Body of pancreas (tissue), 4 donors: ENCODE measurements around the gene ZNF512B. TPM values are rescaled to one million over a fixed set of nuclear protein-coding genes. Genes with fewer than 3 reads are reported as not detected.

Experiments used
- ATAC-seq: fragments of 150-250 bp; one replicate; pipeline ENCODE4 v1.9.1; 2016
- DNase-seq, 4 donors: peaks; one replicate each; pipeline ENCODE4 v3.0.0-alpha.2; 2019
- H3K27ac ChIP-seq, 4 donors: fragments of 200-600 bp; sonication (generic); 1 replicate in 3 of 4; 2 replicates in 1 of 4; pipeline versions ENCODE4 v1.5.1 to v1.6.1; 2016 to 2019; ENCODE audit warnings: mild to moderate bottlenecking in 1 of 4, mixed read lengths in 1 of 4, moderate library complexity in 1 of 4
- H3K27me3 ChIP-seq, 2 donors: fragments of 200-600 bp; sonication (generic); one replicate each; pipeline ENCODE4 v1.6.0; 2016; ENCODE audit warnings: mild to moderate bottlenecking in 1 of 2
- H3K36me3 ChIP-seq, 2 donors: fragments of 200-600 bp; sonication (generic); replicated peaks in 1 of 2; 2 replicates each; pipeline ENCODE4 v1.5.1; 2016; ENCODE audit warnings: low read depth in 2 of 2; ENCODE audit not compliant: insufficient read depth in 1 of 2
- H3K4me1 ChIP-seq: fragments of 200-600 bp; sonication (generic); one replicate; pipeline ENCODE4 v1.6.0; 2016
- H3K4me3 ChIP-seq, 2 donors: fragments of 200-600 bp; sonication (generic); 1 replicate in 1 of 2; 2 replicates in 1 of 2; pipeline ENCODE4 v1.5.1; 2016 to 2019
- H3K9me3 ChIP-seq, 3 donors: fragments of 200-600 bp; sonication (generic); 1 replicate in 2 of 3; 2 replicates in 1 of 3; pipeline ENCODE4 v1.5.1; 2016
- CTCF ChIP-seq, 7 experiments: fragments of 450-650 bp in 4 of 7; fragments of 200-600 bp in 3 of 7; sonication (generic) in 3 of 7; IDR thresholded peaks; one replicate each; pipeline ENCODE4 v1.5.1; 2016 to 2019; ENCODE audit warnings: antibody characterized with exemption in 7 of 7
- POLR2A ChIP-seq, 3 donors: fragments of 450-650 bp; IDR thresholded peaks; one replicate each; pipeline ENCODE4 v1.6.1; 2016; ENCODE audit warnings: antibody characterized with exemption in 3 of 3, mild to moderate bottlenecking in 2 of 3
- WGBS, 2 donors: methylation state at CpG; one replicate each; pipeline ENCODE4 v1.1.5; 2017; 5-methylcytosine and 5-hydroxymethylcytosine counted together
- intact Hi-C: fragments of 100-400 bp; cut with DNase I; formaldehyde crosslinking; loops from one replicate; pipeline ENCODE4 v1.15.1; 2023
- total RNA-seq, 2 donors: library from RNA; depleted of rRNA; stranded (reverse); fragments of >200 nt; gene quantifications; one replicate each; pipeline ENCODE4 v1.1.0, GENCODE V29; 2016

ZNF512B gene
- total RNA-seq, 2 donors from 2014 or later: 8.0 to 12.5 TPM

GRCh38 chr20:63955827-63956663 is 13.7 kb downstream of the ZNF512B start, which contains the start of gene UCKL1:
TSS of gene UCKL1 (minus strand) at chr20:63956416. CDS start at chr20:63956372, 44 bp downstream.
- DNase-seq (peak; percentile 94 to 96 (median 96)), ATAC-seq (peak; percentile 88)
- intact Hi-C loops: no loop called here
- Histone ChIP-seq H3K27me3 (no peaks in the 10 kb centered on the region), H3K4me1 (peaks cover 57% of the 10 kb centered on the region), H3K36me3 (peaks cover 0 to 3% of the 10 kb centered on the region in 2 donors), H3K4me3 (peak within 1 kb of the TSS; percentile 88 to 95), H3K9me3 (no peaks in the 10 kb centered on the region), H3K27ac (peak within 1 kb of the TSS; percentile 22 to 92 (median 87))
- WGBS, 2 donors: 0% methylated on average over 105 of the region's 105 CpGs; no CpG with 5 or more reads in 1 of the 2 donors
- TF ChIP-seq CTCF (IDR thresholded peaks at IDR 0.05) (no peak), POLR2A (IDR thresholded peaks at IDR 0.05) (peak; percentile 63 to 81 (median 78))

- Histone ChIP-seq H3K27ac (peak overlapping the region; percentile 22 to 92 (median 87)), H3K27me3 (no peaks in the 10 kb centered on the region), H3K9me3 (no peaks in the 10 kb centered on the region), H3K4me1 (peaks cover 64% of the 10 kb centered on the region), H3K4me3 (peak overlapping the region; percentile 88 to 95), H3K36me3 (peaks cover 0 to 3% of the 10 kb centered on the region in 2 donors)
- peak in 1 of 4 donors; percentile 54 for DNase-seq
- 1% methylated on average over 30 of the region's 31 CpGs; no CpG with 5 or more reads in 1 of the 2 donors for WGBS, 2 donors
- intact Hi-C loops: no loop called here
- ATAC-seq: peak; percentile 5
- TF ChIP-seq CTCF (IDR thresholded peaks at IDR 0.05): peak in 6 of 7 experiments; percentile 8 to 40 (median 26)
- TF ChIP-seq POLR2A (IDR thresholded peaks at IDR 0.05): no peak
These were observed 14.4 kb downstream of the ZNF512B start for GRCh38 chr20:63955281-63955826.

GRCh38 chr20:63953764-63954429 is 15.8 kb downstream of the ZNF512B start:
- H3K4me3 ChIP-seq: no peak overlapping the region
- intact Hi-C loops: no loop called here
- no peak for ATAC-seq
- H3K9me3 ChIP-seq: no peaks in the 10 kb centered on the region
- no peak for TF ChIP-seq POLR2A (IDR thresholded peaks at IDR 0.05)
- TF ChIP-seq CTCF (IDR thresholded peaks at IDR 0.05): no peak
- no peaks in the 10 kb centered on the region for H3K27me3 ChIP-seq
- H3K27ac ChIP-seq: no peak overlapping the region
- H3K36me3 ChIP-seq: no peaks in the 10 kb centered on the region
- peaks cover 79% of the 10 kb centered on the region for H3K4me1 ChIP-seq
- no peak for DNase-seq
- 60 to 63% methylated on average over 8 to 13 of the region's 13 CpGs for WGBS, 2 donors

- Histone ChIP-seq H3K36me3 (no peaks in the 10 kb centered on the region), H3K9me3 (no peaks in the 10 kb centered on the region), H3K27me3 (no peaks in the 10 kb centered on the region), H3K4me3 (no peak overlapping the region), H3K4me1 (peaks cover 88% of the 10 kb centered on the region), H3K27ac (peak overlapping the region in 1 of 4 donors; percentile 32)
- ATAC-seq (no peak), DNase-seq (no peak)
- intact Hi-C loops: no loop called here
- no peak for TF ChIP-seq CTCF (IDR thresholded peaks at IDR 0.05)
- no peak for TF ChIP-seq POLR2A (IDR thresholded peaks at IDR 0.05)
- 40 to 81% methylated on average over 2 to 14 of the region's 14 CpGs for WGBS, 2 donors
These were observed 17.0 kb downstream of the ZNF512B start for GRCh38 chr20:63952769-63953168.
